Esophagus (tissue), 2 donors: ENCODE measurements around the gene PDK1. TPM values are rescaled to one million over a fixed set of nuclear protein-coding genes. Genes with fewer than 3 reads are reported as not detected.

Experiments used
- H3K27ac ChIP-seq, 2 donors: one replicate each; pipeline ENCODE4 v1.5.1; 2013; ENCODE audit warnings: low read depth in 2 of 2, mild to moderate bottlenecking in 2 of 2, inconsistent platforms in 1 of 2, low read length in 1 of 2, moderate library complexity in 1 of 2
- H3K27me3 ChIP-seq, 2 donors: one replicate each; pipeline ENCODE4 v1.6.1; 2013; ENCODE audit warnings: low read length in 2 of 2, control low read depth in 1 of 2, mild to moderate bottlenecking in 1 of 2; ENCODE audit not compliant: insufficient read depth in 2 of 2, control insufficient read depth in 1 of 2
- H3K36me3 ChIP-seq, 2 donors: one replicate each; pipeline ENCODE4 v1.6.1; 2013; ENCODE audit warnings: low read length in 1 of 2; ENCODE audit not compliant: control insufficient read depth in 2 of 2, insufficient read depth in 2 of 2
- H3K4me1 ChIP-seq, 2 donors: one replicate each; pipeline ENCODE4 v1.6.1; 2013; ENCODE audit warnings: low read length in 1 of 2; ENCODE audit not compliant: control insufficient read depth in 2 of 2, insufficient read depth in 2 of 2
- H3K4me3 ChIP-seq, 2 donors: one replicate each; pipeline ENCODE4 v1.5.1; 2013; ENCODE audit warnings: low read length in 2 of 2, mild to moderate bottlenecking in 2 of 2, low read depth in 1 of 2, moderate library complexity in 1 of 2
- H3K9me3 ChIP-seq, 2 donors: one replicate each; pipeline ENCODE4 v1.6.1; 2013; ENCODE audit warnings: mild to moderate bottlenecking in 2 of 2, low read depth in 1 of 2, low read length in 1 of 2, moderate library complexity in 1 of 2; ENCODE audit not compliant: control insufficient read depth in 2 of 2, insufficient read depth in 1 of 2
- WGBS, 2 donors: extraction: QIAGEN DNeasy Blood & Tissue Kit; methylation state at CpG; one replicate each; pipeline ENCODE4 v1.1.7; 2013; 5-methylcytosine and 5-hydroxymethylcytosine counted together
- polyA plus RNA-seq, 2 donors: library from polyadenylated mRNA; stranded (reverse); fragments of 200-250 nt; gene quantifications; one replicate each; pipeline ENCODE4 v1.2.3, GENCODE V29; 2013
- donor health status: healthy with polysubstance abuse.
- donor health status: Bipolar disorder and iron deficiency.

Gene PDK1
- polyA plus RNA-seq, 2 donors = 3.7 to 5.4 TPM

DNA sequence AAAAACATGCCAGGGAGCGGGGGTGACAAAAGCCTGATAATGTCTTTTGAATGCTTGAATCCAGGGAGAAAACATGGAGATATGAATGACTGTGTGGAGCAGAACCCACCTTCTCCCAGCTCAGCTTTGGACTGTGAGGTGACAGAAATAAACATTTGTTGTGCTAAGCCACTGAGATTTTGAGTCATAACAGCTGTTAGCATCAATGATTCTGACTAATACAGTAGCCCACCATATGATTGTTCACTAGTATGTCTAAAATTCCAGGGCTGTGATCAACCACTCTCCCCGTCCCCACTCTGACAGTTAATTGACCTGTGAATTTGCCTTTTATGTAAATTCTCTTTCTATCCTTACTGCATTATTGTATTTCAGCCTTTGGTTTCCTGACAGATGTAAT is 69.1 kb downstream of the PDK1 start:
- H3K27ac ChIP-seq = no peak overlapping the region
- H3K4me3 ChIP-seq = no peak overlapping the region
- no peaks in the 10 kb centered on the region for H3K9me3 ChIP-seq
- H3K27me3 ChIP-seq = no peaks in the 10 kb centered on the region
- H3K36me3 ChIP-seq = no peaks in the 10 kb centered on the region
- 97% methylated on average over 2 of the region's 2 CpGs for WGBS, 2 donors
- H3K4me1 ChIP-seq = no peaks in the 10 kb centered on the region

- Histone ChIP-seq H3K4me3 (no peak overlapping the region), H3K9me3 (no peaks in the 10 kb centered on the region), H3K27me3 (no peaks in the 10 kb centered on the region), H3K27ac (no peak overlapping the region), H3K36me3 (no peaks in the 10 kb centered on the region), H3K4me1 (no peaks in the 10 kb centered on the region)
- WGBS, 2 donors = 85 to 93% methylated on average over 1 of the region's 1 CpG
These were observed 71.3 kb downstream of the PDK1 start for GRCh38 chr2:172627181-172627580.

DNA sequence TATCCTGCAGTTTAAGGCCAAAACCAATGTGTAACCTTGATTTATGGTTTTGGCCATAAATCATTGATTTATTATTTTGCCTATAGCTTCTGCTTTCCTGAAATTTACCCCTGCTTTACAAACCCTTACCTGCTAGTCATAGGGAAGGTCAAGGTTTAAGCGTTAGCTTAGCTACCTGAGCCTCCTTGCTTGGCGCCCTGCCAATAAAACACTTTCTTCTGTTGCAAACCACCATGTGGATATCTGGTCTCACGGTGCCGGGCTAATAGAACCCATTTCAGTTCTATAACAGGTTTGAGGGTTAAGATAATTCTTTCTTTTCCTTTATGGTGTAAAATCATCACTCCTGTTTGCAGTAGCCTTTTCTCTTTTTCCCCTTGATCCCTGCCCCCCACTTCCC is 72.2 kb downstream of the PDK1 start:
- Histone ChIP-seq H3K4me3 (no peak overlapping the region), H3K27ac (no peak overlapping the region), H3K9me3 (no peaks in the 10 kb centered on the region), H3K4me1 (no peaks in the 10 kb centered on the region), H3K27me3 (no peaks in the 10 kb centered on the region), H3K36me3 (no peaks in the 10 kb centered on the region)
- WGBS, 2 donors = 83 to 96% methylated on average over 4 of the region's 4 CpGs

DNA sequence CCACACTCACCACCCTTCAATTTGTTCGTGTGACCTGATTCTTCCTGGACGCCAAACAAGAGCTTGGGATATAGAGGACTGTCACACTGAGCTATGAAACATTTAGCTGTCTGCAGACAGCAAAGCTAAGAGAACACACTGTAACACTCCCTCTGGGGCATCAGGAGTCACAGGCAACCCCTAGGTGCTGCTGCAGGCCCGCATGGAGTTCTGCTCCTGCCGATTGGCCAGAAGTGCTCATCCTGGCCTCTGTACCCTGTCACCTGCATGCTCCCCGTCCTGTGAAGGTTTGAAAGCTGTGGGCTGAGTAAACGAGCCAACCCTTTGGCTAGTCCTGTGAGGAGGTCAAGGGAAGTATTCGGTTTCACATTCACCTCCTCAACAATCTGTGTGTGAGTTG is 73.7 kb downstream of the PDK1 start:
- Histone ChIP-seq H3K27me3 (no peaks in the 10 kb centered on the region), H3K27ac (no peak overlapping the region), H3K4me3 (no peak overlapping the region), H3K36me3 (no peaks in the 10 kb centered on the region), H3K9me3 (no peaks in the 10 kb centered on the region), H3K4me1 (no peaks in the 10 kb centered on the region)
- 81 to 88% methylated on average over 7 of the region's 7 CpGs for WGBS, 2 donors

DNA sequence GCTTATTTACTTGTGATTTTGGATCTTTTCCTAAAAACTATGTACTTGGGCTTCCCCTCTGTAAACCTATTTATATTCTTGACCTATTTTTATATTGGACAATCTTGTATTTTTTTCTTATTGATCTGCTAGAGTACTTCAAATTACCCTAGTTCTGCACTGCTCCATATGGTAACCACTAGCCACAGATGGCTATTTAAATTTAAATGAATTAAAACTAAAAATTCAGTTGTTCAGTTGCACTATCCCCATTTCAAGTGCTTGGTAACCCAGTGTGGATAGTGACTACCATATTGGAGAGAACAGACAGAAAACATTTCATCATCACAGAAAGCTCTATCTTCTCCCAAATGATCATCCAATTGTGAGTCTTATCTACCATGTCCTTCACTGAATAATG is 74.3 kb downstream of the PDK1 start:
- H3K27me3 ChIP-seq = no peaks in the 10 kb centered on the region
- H3K9me3 ChIP-seq = no peaks in the 10 kb centered on the region
- no peak overlapping the region for H3K27ac ChIP-seq
- H3K4me1 ChIP-seq = no peaks in the 10 kb centered on the region
- no peaks in the 10 kb centered on the region for H3K36me3 ChIP-seq
- no peak overlapping the region for H3K4me3 ChIP-seq

- Histone ChIP-seq H3K4me1 (no peaks in the 10 kb centered on the region), H3K4me3 (no peak overlapping the region), H3K9me3 (no peaks in the 10 kb centered on the region), H3K27me3 (no peaks in the 10 kb centered on the region), H3K27ac (no peak overlapping the region), H3K36me3 (no peaks in the 10 kb centered on the region)
- 64 to 81% methylated on average over 3 of the region's 3 CpGs for WGBS, 2 donors
These were observed 78.6 kb downstream of the PDK1 start for GRCh38 chr2:172634477-172634876.

- 88 to 96% methylated on average over 5 of the region's 5 CpGs for WGBS, 2 donors
- Histone ChIP-seq H3K27me3 (no peaks in the 10 kb centered on the region), H3K4me1 (no peaks in the 10 kb centered on the region), H3K27ac (no peak overlapping the region), H3K36me3 (no peaks in the 10 kb centered on the region), H3K9me3 (no peaks in the 10 kb centered on the region), H3K4me3 (no peak overlapping the region)
These were observed 79.7 kb downstream of the PDK1 start for GRCh38 chr2:172635548-172635947.

DNA sequence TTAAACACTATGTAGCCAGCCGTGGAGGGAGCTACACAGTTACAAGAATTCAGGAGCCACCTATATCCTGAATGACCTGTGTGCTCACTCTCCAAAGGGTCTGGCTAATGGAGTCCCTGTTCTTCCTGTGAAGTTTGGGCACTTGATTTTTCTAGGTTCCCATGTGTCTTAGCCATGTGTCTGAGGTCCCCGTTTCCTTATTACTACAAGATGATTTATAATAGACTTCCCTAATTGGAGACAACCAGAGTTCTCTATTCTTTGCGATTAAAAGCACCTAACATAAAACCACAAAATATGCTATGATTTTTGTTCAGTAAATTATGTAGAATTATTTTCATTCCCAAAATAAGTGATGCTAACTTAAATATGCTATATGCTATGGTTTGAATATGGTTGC is 83.4 kb downstream of the PDK1 start:
- 82 to 83% methylated on average over 3 of the region's 3 CpGs for WGBS, 2 donors
- Histone ChIP-seq H3K27ac (no peak overlapping the region), H3K4me3 (no peak overlapping the region), H3K27me3 (no peaks in the 10 kb centered on the region), H3K4me1 (no peaks in the 10 kb centered on the region), H3K36me3 (no peaks in the 10 kb centered on the region), H3K9me3 (peaks cover 0 to 3% of the 10 kb centered on the region in 2 donors)

- Histone ChIP-seq H3K36me3 (no peaks in the 10 kb centered on the region), H3K4me1 (no peaks in the 10 kb centered on the region), H3K4me3 (no peak overlapping the region), H3K9me3 (peaks cover 0 to 3% of the 10 kb centered on the region in 2 donors), H3K27me3 (no peaks in the 10 kb centered on the region), H3K27ac (no peak overlapping the region)
- WGBS, 2 donors = 67 to 68% methylated on average over 2 of the region's 2 CpGs
These were observed 83.9 kb downstream of the PDK1 start for GRCh38 chr2:172639823-172640222.

GRCh38 chr2:172640389-172640788 is 84.5 kb downstream of the PDK1 start:
- Histone ChIP-seq H3K27me3 (no peaks in the 10 kb centered on the region), H3K9me3 (peaks cover 0 to 3% of the 10 kb centered on the region in 2 donors), H3K4me3 (no peak overlapping the region), H3K4me1 (no peaks in the 10 kb centered on the region), H3K36me3 (no peaks in the 10 kb centered on the region), H3K27ac (no peak overlapping the region)
